Upper lobe of right lung (tissue), 1 donor: ENCODE results near the gene ALDH3A2. TPM values are rescaled to one million over a fixed set of nuclear protein-coding genes. Genes with fewer than 3 reads are reported as not detected.
"Not testable (repeated sequence)": the region's sequence is repeated elsewhere in the genome, so short reads cannot be mapped to it uniquely, and the experiment has no call there.

Experiments used
- ATAC-seq: fragments of 200-7000 bp; cut with Tn5 transposase; one replicate; pipeline ENCODE4 v1.9.1; 2020; ENCODE audit warnings: mild to moderate bottlenecking, moderate library complexity
- DNase-seq: peaks from one replicate; pipeline ENCODE4 v3.0.0-alpha.2; 2020
- H3K27ac ChIP-seq: fragments of 200-600 bp; one replicate; pipeline ENCODE4 v1.8.0; 2022
- H3K27me3 ChIP-seq: fragments of 200-600 bp; one replicate; pipeline ENCODE4 v1.8.0; 2022; ENCODE audit warnings: mild to moderate bottlenecking
- H3K36me3 ChIP-seq: fragments of 200-600 bp; one replicate; pipeline ENCODE4 v1.8.0; 2022
- H3K4me1 ChIP-seq: fragments of 200-600 bp; one replicate; pipeline ENCODE4 v1.8.0; 2022
- H3K4me3 ChIP-seq: fragments of 200-600 bp; one replicate; pipeline ENCODE4 v1.8.0; 2022; ENCODE audit warnings: mild to moderate bottlenecking
- H3K9me3 ChIP-seq: fragments of 200-600 bp; one replicate; pipeline ENCODE4 v1.8.0; 2022
- intact Hi-C: fragments of 100-400 bp; cut with DNase I; formaldehyde crosslinking; loops from one replicate; pipeline ENCODE4 v1.11.0; 2022
- total RNA-seq: library from RNA; stranded (reverse); fragmentation: NEBNext Ultra II Directional; extraction: Animal tissue kit (Norgen Biotek cat#: 25700); gene quantifications from one replicate; pipeline ENCODE4 v1.2.1, GENCODE V29; 2021
- TF ChIP-seq, protein P1 (sequence below): fragments of 200-600 bp; IDR thresholded peaks from one replicate; pipeline ENCODE4 v1.8.0; 2022; ENCODE audit warnings: antibody characterized with exemption
- donor health status: DM: no; HTN: yes; CAD: no; lungs with severe emphysema.

Gene ALDH3A2
- total RNA-seq, 1 donor from 2014 or later, result 134 TPM

DNA sequence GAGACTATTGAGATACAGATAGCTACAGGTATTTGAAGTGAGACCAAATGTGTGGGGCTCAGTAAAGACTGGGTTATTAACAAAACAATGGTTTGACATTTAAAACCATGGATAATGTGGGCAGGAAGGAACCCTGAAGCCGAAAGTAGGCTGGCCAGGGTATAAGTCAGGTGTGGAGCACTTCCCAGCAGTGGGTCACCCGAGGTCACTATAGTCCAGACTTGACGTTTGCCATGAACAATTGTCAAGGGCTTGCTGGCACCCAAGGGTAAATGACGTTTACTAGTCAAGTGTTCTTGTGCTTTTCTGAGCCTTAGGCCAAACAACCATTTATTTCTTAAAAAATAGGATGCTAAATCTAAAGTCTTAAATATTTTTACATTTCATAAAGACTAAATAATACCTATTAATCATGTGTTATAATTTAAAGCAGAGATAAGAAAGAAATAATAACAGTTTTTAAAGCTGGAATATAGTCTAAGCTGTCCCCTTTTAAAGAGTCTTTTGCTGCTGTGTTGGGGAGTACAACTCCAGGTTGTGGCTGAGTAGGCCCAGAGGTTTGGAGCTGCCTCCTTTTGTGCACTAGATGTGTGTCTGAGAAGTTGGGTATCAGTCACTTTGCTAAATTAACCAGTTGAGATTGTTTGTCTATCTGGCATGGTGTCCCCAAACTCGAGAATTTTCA lies 15.7 kb downstream of the ALDH3A2 start:
- intact Hi-C loops, result no loop called here
- ATAC-seq, result peak; percentile 91

DNA sequence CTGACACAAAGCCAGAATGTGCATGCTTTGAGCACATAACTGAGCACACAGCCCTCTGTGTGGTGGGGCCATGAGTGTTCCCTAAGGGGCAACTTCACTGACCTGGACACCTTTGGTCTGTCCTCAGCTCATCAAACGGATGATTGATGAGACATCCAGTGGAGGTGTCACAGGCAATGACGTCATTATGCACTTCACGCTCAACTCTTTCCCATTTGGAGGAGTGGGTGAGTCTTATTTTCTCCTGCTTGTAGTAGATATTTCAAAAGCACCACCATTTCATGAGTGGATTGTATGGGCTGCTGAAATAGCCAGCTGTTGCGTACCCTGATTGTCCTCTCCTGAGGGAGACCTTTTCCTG lies 16.2 kb downstream of the ALDH3A2 start:
- Histone ChIP-seq H3K27ac (no peak overlapping the region), H3K4me1 (peaks cover 4% of the 10 kb centered on the region), H3K36me3 (peaks cover 59% of the 10 kb centered on the region), H3K27me3 (no peaks in the 10 kb centered on the region), H3K9me3 (no peaks in the 10 kb centered on the region), H3K4me3 (no peak overlapping the region)
- peak; percentile 7 for ATAC-seq
- TF ChIP-seq, protein P1, sequence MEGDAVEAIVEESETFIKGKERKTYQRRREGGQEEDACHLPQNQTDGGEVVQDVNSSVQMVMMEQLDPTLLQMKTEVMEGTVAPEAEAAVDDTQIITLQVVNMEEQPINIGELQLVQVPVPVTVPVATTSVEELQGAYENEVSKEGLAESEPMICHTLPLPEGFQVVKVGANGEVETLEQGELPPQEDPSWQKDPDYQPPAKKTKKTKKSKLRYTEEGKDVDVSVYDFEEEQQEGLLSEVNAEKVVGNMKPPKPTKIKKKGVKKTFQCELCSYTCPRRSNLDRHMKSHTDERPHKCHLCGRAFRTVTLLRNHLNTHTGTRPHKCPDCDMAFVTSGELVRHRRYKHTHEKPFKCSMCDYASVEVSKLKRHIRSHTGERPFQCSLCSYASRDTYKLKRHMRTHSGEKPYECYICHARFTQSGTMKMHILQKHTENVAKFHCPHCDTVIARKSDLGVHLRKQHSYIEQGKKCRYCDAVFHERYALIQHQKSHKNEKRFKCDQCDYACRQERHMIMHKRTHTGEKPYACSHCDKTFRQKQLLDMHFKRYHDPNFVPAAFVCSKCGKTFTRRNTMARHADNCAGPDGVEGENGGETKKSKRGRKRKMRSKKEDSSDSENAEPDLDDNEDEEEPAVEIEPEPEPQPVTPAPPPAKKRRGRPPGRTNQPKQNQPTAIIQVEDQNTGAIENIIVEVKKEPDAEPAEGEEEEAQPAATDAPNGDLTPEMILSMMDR, result no peak
- intact Hi-C loops, result no loop called here
- DNase-seq, result no peak

More for the DNA sequence above, 15.7 kb downstream of the ALDH3A2 start:
- H3K27ac ChIP-seq, result peak overlapping the region; percentile 33
- H3K36me3 ChIP-seq, result peaks cover 53% of the 10 kb centered on the region
- no peaks in the 10 kb centered on the region for H3K27me3 ChIP-seq
- no peak for DNase-seq
- TF ChIP-seq, protein P1, result no peak
- peaks cover 5% of the 10 kb centered on the region for H3K4me1 ChIP-seq
- H3K4me3 ChIP-seq, result no peak overlapping the region
- no peaks in the 10 kb centered on the region for H3K9me3 ChIP-seq

DNA sequence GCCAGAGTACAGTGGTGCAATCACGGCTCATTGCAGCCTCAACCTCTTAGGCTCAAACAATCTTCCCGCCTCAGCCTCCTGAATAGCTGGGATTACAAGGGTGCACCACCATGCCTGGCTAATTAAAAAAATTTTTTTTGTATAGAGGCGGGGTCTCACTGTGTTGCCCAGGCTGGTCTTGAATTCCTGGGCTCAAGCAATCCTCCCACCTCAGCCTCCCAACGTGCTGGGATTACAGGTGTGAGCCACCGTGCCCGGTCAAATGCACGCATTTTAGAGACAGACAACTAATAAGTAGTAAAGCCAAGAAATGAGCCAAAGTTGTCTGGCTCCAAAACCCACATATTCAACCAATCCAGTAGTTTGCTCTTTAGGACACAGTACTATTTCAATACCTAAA lies 21.1 kb downstream of the ALDH3A2 start:
- H3K4me1 ChIP-seq, result peaks cover 16% of the 10 kb centered on the region
- DNase-seq, H3K4me3 ChIP-seq, H3K27me3 ChIP-seq, H3K9me3 ChIP-seq, ATAC-seq, intact Hi-C loops, H3K27ac ChIP-seq: not testable (repeated sequence)
- H3K36me3 ChIP-seq, result peaks cover 31% of the 10 kb centered on the region

DNA sequence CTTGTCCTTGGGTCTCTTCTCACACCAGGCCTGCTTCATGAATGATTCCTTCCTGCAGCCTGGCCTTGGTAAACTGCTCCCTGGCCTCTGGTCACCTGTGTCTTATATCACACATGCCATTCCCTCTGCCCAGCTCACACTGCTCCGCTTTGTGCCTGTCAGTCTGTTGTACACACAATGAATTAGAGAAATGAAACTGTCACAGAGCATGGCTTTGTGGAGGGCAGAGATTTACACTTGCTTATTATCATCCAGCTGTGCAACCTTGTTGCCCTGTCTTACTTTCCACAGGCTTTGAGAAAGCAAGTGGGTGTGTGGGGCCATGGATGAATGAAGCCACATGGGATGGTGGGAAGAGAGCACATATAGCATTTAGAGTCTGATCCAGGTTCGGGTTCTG lies 22.4 kb downstream of the ALDH3A2 start:
- TF ChIP-seq, protein P1, result no peak
- no peak for DNase-seq
- Histone ChIP-seq H3K27ac (no peak overlapping the region), H3K9me3 (no peaks in the 10 kb centered on the region), H3K4me1 (peaks cover 16% of the 10 kb centered on the region), H3K4me3 (no peak overlapping the region), H3K36me3 (peaks cover 30% of the 10 kb centered on the region), H3K27me3 (no peaks in the 10 kb centered on the region)
- no peak for ATAC-seq
- intact Hi-C loops, result no loop called here

DNA sequence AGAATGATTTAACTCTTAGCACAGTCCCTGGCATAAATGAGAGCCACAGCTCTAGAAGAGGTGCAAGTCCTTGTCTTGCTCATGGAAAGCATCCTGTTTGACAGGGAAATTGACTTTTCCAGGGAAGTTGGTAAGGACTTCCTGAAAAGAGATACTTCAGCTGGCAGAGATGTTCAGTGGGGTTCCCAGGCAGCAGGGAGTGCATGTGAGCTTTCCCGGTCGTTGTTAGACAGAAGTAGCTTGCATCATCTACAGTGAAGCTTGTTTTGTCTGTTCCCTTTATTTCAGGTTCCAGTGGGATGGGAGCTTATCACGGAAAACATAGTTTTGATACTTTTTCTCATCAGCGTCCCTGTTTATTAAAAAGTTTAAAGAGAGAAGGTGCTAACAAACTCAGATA lies 22.9 kb downstream of the ALDH3A2 start:
- no peak for DNase-seq
- peak overlapping the region; percentile 49 for H3K27ac ChIP-seq
- H3K9me3 ChIP-seq, result no peaks in the 10 kb centered on the region
- TF ChIP-seq, protein P1, result no peak
- ATAC-seq, result peak; percentile 11
- peaks cover 16% of the 10 kb centered on the region for H3K4me1 ChIP-seq
- intact Hi-C loops, result no loop called here
- peaks cover 33% of the 10 kb centered on the region for H3K36me3 ChIP-seq
- H3K27me3 ChIP-seq, result no peaks in the 10 kb centered on the region
- H3K4me3 ChIP-seq, result no peak overlapping the region

DNA sequence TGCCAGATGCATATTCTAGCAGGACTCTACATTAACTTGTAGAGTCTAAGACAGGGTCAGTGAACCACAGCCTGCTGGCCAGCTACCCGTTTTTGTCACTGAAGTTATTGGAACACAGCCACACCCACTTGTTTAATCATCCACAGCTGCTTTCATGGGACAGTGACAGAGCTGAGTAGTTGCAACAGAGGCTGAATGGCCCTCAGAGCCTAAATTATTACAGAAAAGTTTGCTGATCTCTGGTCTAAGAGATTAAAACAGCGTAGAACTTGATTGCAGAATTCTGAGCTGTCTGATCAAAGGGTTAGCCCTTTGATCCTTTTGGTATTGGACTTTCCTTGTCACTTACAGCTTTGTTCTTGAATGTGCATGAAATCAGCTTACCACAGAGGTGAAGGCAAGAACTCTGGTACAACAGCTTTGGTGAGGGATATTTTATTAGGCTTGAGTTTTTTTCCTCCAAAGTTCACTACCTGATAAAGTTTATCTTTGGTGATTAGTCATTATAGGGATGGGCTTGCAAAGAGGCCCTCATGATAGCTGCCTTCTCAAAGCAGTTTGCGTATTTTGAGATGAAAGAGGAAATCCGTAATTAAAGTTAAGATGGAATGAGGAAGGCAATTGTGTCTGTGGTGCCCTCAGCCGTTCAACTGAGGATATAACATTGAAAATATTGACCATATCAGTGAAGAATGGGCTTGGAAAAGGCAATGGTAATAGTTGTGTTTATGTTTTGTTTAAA lies 23.6 kb downstream of the ALDH3A2 start:
- Histone ChIP-seq H3K27me3 (no peaks in the 10 kb centered on the region), H3K4me3 (no peak overlapping the region), H3K9me3 (no peaks in the 10 kb centered on the region), H3K36me3 (peaks cover 33% of the 10 kb centered on the region), H3K27ac (peak overlapping the region; percentile 49), H3K4me1 (peaks cover 16% of the 10 kb centered on the region)
- DNase-seq, result no peak
- TF ChIP-seq, protein P1, result no peak
- intact Hi-C loops, result no loop called here
- ATAC-seq, result peak; percentile 67
